H54 (cell line): ENCODE results near the gene CRYBA1.
"Not testable (repeated sequence)": the region's sequence is repeated elsewhere in the genome, so short reads cannot be mapped to it uniquely, and the experiment has no call there.

Experiments used
- DNase-seq: peaks from one replicate; pipeline ENCODE4 v3.0.0; 2011; ENCODE audit warnings: low spot score, mixed read lengths; ENCODE audit not compliant: insufficient read length
- FAIRE-seq: peaks from 3 replicates; lab custom pipeline; 2011; peaks lifted over from hg19 to GRCh38; lab: Jason Lieb, UNC
- POLR2A ChIP-seq: IDR thresholded peaks from 2 replicates; pipeline ENCODE4 v1.6.1; 2011; ENCODE audit warnings: low read depth, mild to moderate bottlenecking, low read length

The CRYBA1 gene

GRCh38 chr17:29246628-29247027 lies at the start of gene CRYBA1:
Gene CRYBA1, plus strand, starts transcription at chr17:29246859. Its CDS starts 5 bp downstream, at chr17:29246864.
- no peak for TF ChIP-seq POLR2A
- no peak for FAIRE-seq
- no peak for DNase-seq

- TF ChIP-seq POLR2A = no peak
- DNase-seq = no peak
- FAIRE-seq = no peak
Observed at GRCh38 chr17:29197516-29198272, 49.0 kb upstream of the CRYBA1 start.

GRCh38 chr17:29204068-29204804 lies 42.4 kb upstream of the CRYBA1 start:
- not testable (repeated sequence) for DNase-seq, FAIRE-seq

GRCh38 chr17:29205047-29205446 lies 41.6 kb upstream of the CRYBA1 start:
- FAIRE-seq = no peak

GRCh38 chr17:29207975-29208374 lies 38.7 kb upstream of the CRYBA1 start:
- FAIRE-seq (no peak), DNase-seq (no peak)
- no peak for TF ChIP-seq POLR2A

More at GRCh38 chr17:29205047-29205446, 41.6 kb upstream of the CRYBA1 start:
- TF ChIP-seq POLR2A = no peak
- no peak for DNase-seq

- no peak for FAIRE-seq
- DNase-seq = no peak
- no peak for TF ChIP-seq POLR2A
Observed at GRCh38 chr17:29209073-29209472, 37.6 kb upstream of the CRYBA1 start.

- TF ChIP-seq POLR2A = no peak
- DNase-seq (no peak), FAIRE-seq (no peak)
Observed at GRCh38 chr17:29210879-29211278, 35.8 kb upstream of the CRYBA1 start.

- DNase-seq (no peak), FAIRE-seq (no peak)
- no peak for TF ChIP-seq POLR2A
Observed at GRCh38 chr17:29212094-29212631, 34.5 kb upstream of the CRYBA1 start.

GRCh38 chr17:29212681-29213121 lies 34.0 kb upstream of the CRYBA1 start:
- DNase-seq (no peak), FAIRE-seq (no peak)
- TF ChIP-seq POLR2A = no peak

GRCh38 chr17:29214215-29215146 lies 32.2 kb upstream of the CRYBA1 start:
- FAIRE-seq (no peak), DNase-seq (no peak)
- no peak for TF ChIP-seq POLR2A

GRCh38 chr17:29215174-29215573 lies 31.5 kb upstream of the CRYBA1 start:
- DNase-seq = no peak
- no peak for FAIRE-seq
- TF ChIP-seq POLR2A = no peak

- FAIRE-seq = no peak
- DNase-seq = no peak
- no peak for TF ChIP-seq POLR2A
Observed at GRCh38 chr17:29215717-29216116, 30.9 kb upstream of the CRYBA1 start.

- DNase-seq (no peak), FAIRE-seq (no peak)
- no peak for TF ChIP-seq POLR2A
Observed at GRCh38 chr17:29216181-29216580, 30.5 kb upstream of the CRYBA1 start.
